Upper lobe of left lung (tissue), 4 donors: Measurements from ENCODE around the gene PRRT4.

ENCODE experiments used
- EP300 ChIP-seq, 4 donors: sonication (generic); formaldehyde crosslinking; IDR thresholded peaks; one replicate each; pipeline ENCODE4 v1.5.1; 2017; ENCODE audit warnings: antibody characterized with exemption in 4 of 4, control low read depth in 2 of 4
- POLR2A ChIP-seq, 4 donors: fragments of 450-650 bp; IDR thresholded peaks; one replicate each; pipeline ENCODE4 v1.5.1; 2016 to 2017; ENCODE audit warnings: antibody characterized with exemption in 4 of 4, mild to moderate bottlenecking in 2 of 4
- POLR2AphosphoS5 ChIP-seq, 2 donors: sonication (generic); formaldehyde crosslinking; IDR thresholded peaks; one replicate each; pipeline ENCODE4 v1.5.1; 2017; ENCODE audit warnings: antibody characterized with exemption in 2 of 2
- TF ChIP-seq, protein P1 (sequence below), 6 experiments: fragments of 450-650 bp in 4 of 6; fragments of 200-600 bp in 2 of 6; sonication (generic) in 2 of 6; IDR thresholded peaks; one replicate each; pipeline ENCODE4 v1.5.1; 2016 to 2019; ENCODE audit warnings: antibody characterized with exemption in 6 of 6

DNA sequence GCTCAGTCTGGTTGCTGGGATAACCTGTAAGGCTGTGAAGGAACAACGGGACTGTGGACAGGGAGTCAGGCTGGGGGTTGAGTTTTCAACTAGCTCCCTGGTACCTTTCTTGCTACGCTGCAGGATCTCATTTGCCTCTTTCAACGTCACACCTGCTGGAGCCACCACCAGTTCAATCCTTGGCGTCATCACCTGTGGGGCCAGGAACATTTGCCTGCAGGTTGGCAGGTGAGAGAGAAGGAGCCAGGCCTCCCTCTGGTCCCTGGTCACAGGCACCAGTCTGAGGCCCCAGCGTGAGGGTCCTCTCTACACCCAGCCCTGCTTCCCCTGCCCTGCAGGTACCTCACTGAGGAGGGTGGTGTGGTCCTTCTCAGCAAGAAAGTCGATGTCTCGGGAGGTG, 38.5 kb upstream of the PRRT4 start:
- TF ChIP-seq POLR2A (IDR thresholded peaks at IDR 0.05) (no peak), EP300 (IDR thresholded peaks at IDR 0.05) (no peak), POLR2AphosphoS5 (IDR thresholded peaks at IDR 0.05) (no peak)
- TF ChIP-seq, protein P1, sequence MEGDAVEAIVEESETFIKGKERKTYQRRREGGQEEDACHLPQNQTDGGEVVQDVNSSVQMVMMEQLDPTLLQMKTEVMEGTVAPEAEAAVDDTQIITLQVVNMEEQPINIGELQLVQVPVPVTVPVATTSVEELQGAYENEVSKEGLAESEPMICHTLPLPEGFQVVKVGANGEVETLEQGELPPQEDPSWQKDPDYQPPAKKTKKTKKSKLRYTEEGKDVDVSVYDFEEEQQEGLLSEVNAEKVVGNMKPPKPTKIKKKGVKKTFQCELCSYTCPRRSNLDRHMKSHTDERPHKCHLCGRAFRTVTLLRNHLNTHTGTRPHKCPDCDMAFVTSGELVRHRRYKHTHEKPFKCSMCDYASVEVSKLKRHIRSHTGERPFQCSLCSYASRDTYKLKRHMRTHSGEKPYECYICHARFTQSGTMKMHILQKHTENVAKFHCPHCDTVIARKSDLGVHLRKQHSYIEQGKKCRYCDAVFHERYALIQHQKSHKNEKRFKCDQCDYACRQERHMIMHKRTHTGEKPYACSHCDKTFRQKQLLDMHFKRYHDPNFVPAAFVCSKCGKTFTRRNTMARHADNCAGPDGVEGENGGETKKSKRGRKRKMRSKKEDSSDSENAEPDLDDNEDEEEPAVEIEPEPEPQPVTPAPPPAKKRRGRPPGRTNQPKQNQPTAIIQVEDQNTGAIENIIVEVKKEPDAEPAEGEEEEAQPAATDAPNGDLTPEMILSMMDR (IDR thresholded peaks at IDR 0.05) = no peak
